HepG2 (cell line): ENCODE measurements around the gene KIF2B. TPM values are rescaled to one million over a fixed set of nuclear protein-coding genes. Genes with fewer than 3 reads are reported as not detected.

Source experiments
- ATAC-seq: fragments of 200-7000 bp; cut with Tn5 transposase; 3 replicates; pipeline ENCODE4 v1.9.1; 2020; ENCODE audit warnings: mild to moderate bottlenecking, moderate library complexity
- BruUV-seq: library from RNA; stranded (reverse); fragments of 400-500 nt; replicated peaks from 2 replicates; lab custom pipeline; 2021; lab: Mats Ljungman, UMichigan
- CTCF ChIA-PET: fragments of 300-600 bp; formaldehyde crosslinking; extraction: SDS; loops from one replicate; lab custom pipeline; 2021; ENCODE audit warnings: low total read pairs, inconsistent platforms, low intra/inter-chr PET ratio; lab: Yijun Ruan, JAX
- POLR2A ChIA-PET: fragments of 350-600 bp; sonication (Branson Sonifier 250); formaldehyde crosslinking; loops from one replicate; lab custom pipeline; 2020; ENCODE audit warnings: antibody characterized with exemption, inconsistent platforms; lab: Yijun Ruan, JAX
- DNase-seq: peaks from one replicate; pipeline ENCODE4 v3.0.0-alpha.2; 2015; ENCODE audit warnings: low spot score
- FAIRE-seq: peaks from 3 replicates; lab custom pipeline; 2011; peaks lifted over from hg19 to GRCh38; lab: Jason Lieb, UNC
- H2AFZ ChIP-seq: one replicate; pipeline ENCODE4 v1.6.1; 2011; ENCODE audit warnings: low read length, inconsistent platforms
- H3K27ac ChIP-seq: fragments of 300-600 bp; 3 replicates; pipeline ENCODE4 v1.8.0; 2011; ENCODE audit warnings: mixed run types, mild to moderate bottlenecking, mixed read lengths, low read length, inconsistent platforms; ENCODE audit not compliant: insufficient read depth; ENCODE audit errors: extremely low read length
- H3K27me3 ChIP-seq, 2 experiments: fragments of 200-600 bp in 1 of 2; 2 replicates in 1 of 2; 3 replicates in 1 of 2; pipeline versions ENCODE4 v1.6.0 to v1.8.0; 2011; ENCODE audit warnings: low read length in 2 of 2, mild to moderate bottlenecking in 2 of 2, moderate library complexity in 2 of 2, inconsistent platforms in 1 of 2; ENCODE audit not compliant: insufficient read depth in 2 of 2, control insufficient read depth in 1 of 2
- H3K36me3 ChIP-seq, 2 experiments: fragments of 200-600 bp in 1 of 2; replicated peaks in 1 of 2; 2 replicates in 1 of 2; 3 replicates in 1 of 2; pipeline versions ENCODE4 v1.5.1 to v1.8.0; 2011; ENCODE audit warnings: low read length in 2 of 2, inconsistent platforms in 1 of 2; ENCODE audit not compliant: insufficient read depth in 2 of 2, control insufficient read depth in 1 of 2
- H3K4me1 ChIP-seq: 2 replicates; pipeline ENCODE4 v1.5.1; 2012; ENCODE audit warnings: low read length, inconsistent platforms; ENCODE audit not compliant: insufficient read depth
- H3K4me2 ChIP-seq: 2 replicates; pipeline ENCODE4 v1.6.0; 2011; ENCODE audit warnings: low read depth, low read length, inconsistent platforms
- H3K4me3 ChIP-seq, 3 experiments: fragments of 200-600 bp in 1 of 3; sonication (generic), shearing (Covaris generic) in 1 of 3; replicated peaks in 1 of 3; 2 replicates each; pipeline ENCODE4 v1.5.1; 2011 to 2016; ENCODE audit warnings: low read length in 3 of 3, inconsistent platforms in 2 of 3, low read depth in 2 of 3, mild to moderate bottlenecking in 2 of 3, control low read depth in 1 of 3, mixed read lengths in 1 of 3; ENCODE audit not compliant: insufficient read depth in 1 of 3
- H3K79me2 ChIP-seq: one replicate; pipeline ENCODE4 v1.6.1; 2011; ENCODE audit warnings: low read length, inconsistent platforms; ENCODE audit not compliant: insufficient read depth
- H3K9ac ChIP-seq: 2 replicates; pipeline ENCODE4 v1.6.0; 2011; ENCODE audit warnings: mild to moderate bottlenecking, low read depth, low read length, inconsistent platforms; ENCODE audit not compliant: insufficient read depth
- H3K9me3 ChIP-seq: 2 replicates; pipeline ENCODE4 v1.5.1; 2012; ENCODE audit warnings: mild to moderate bottlenecking, low read length
- H4K20me1 ChIP-seq: 2 replicates; pipeline ENCODE4 v1.6.0; 2011; ENCODE audit warnings: inconsistent platforms, mild to moderate bottlenecking, low read length, moderate library complexity; ENCODE audit not compliant: insufficient read depth
- ADNP ChIP-seq: sonication (generic); formaldehyde crosslinking; IDR thresholded peaks from 2 replicates; pipeline ENCODE4 v1.4.0; 2020; ENCODE audit warnings: missing genetic modification reagents
- HMGA1 ChIP-seq: sonication (generic); formaldehyde crosslinking; conservative IDR thresholded peaks from 2 replicates; pipeline ENCODE4 v1.4.0; 2020; ENCODE audit warnings: missing genetic modification reagents
- REXO4 ChIP-seq: sonication (generic); formaldehyde crosslinking; IDR thresholded peaks from 2 replicates; pipeline ENCODE4 v1.8.0; 2022; ENCODE audit warnings: missing genetic modification reagents, mild to moderate bottlenecking, borderline replicate concordance
- SRSF1 ChIP-seq: fragments of 200-400 bp; formaldehyde crosslinking; optimal IDR thresholded peaks from 2 replicates; pipeline ENCODE3; 2017; ENCODE audit warnings: mild to moderate bottlenecking, low read depth, low read length, moderate library complexity
- WGBS: methylation state at CpG from one replicate; pipeline ENCODE4 v1.1.6; 2017; ENCODE audit warnings: low lambda C conversion rate; 5-methylcytosine and 5-hydroxymethylcytosine counted together
- in situ Hi-C: cut with HindIII; loops from 2 replicates; pipeline ENCODE4 v1.10.0; 2017; ENCODE audit warnings: low pct_unique_long_range_greater_than_20kb; ENCODE audit not compliant: extremely low pct_ligation_motif_present
- intact Hi-C: fragments of 100-400 bp; cut with micrococcal nuclease; formaldehyde crosslinking; loops from one replicate; pipeline ENCODE4 v1.10.0; 2022; ENCODE audit not compliant: unreplicated experiment
- polyA plus RNA-seq, 8 experiments: library from polyadenylated mRNA; depleted of rRNA in 3 of 8; stranded (reverse) in 7 of 8; unstranded in 1 of 8; fragments of >200 nt; fragmentation: Illumina TruSeq in 4 of 8; extraction: Trizol in 4 of 8; gene quantifications; 2 replicates each; pipeline versions ENCODE4 v1.2.1 to v1.2.3, GENCODE V29; 2011 to 2016; ENCODE audit warnings: low read depth in 4 of 8, missing spikeins in 1 of 8, mixed read lengths in 1 of 8; ENCODE audit not compliant: insufficient read depth in 1 of 8
- total RNA-seq, 5 experiments: library from RNA; depleted of rRNA; stranded (reverse); fragments of >200 nt; fragmentation: Illumina TruSeq; extraction: Trizol; gene quantifications; 2 replicates each; pipeline ENCODE4 v1.2.3, GENCODE V29; 2016; ENCODE audit warnings: low read depth in 1 of 5
- TF ChIP-seq, protein P1 (sequence below), 2 experiments: IDR thresholded peaks; 2 replicates each; pipeline ENCODE4 v1.6.1; 2011 to 2012; ENCODE audit warnings: low read length in 2 of 2, borderline replicate concordance in 1 of 2, low read depth in 1 of 2, mild to moderate bottlenecking in 1 of 2, moderate library complexity in 1 of 2
- TF ChIP-seq, protein P2 (sequence below): sonication (generic); formaldehyde crosslinking; IDR thresholded peaks from one replicate; pipeline ENCODE4 v1.5.1; 2020; ENCODE audit warnings: mild to moderate bottlenecking, missing genetic modification reagents; ENCODE audit errors: not compliant biosample characterization

The KIF2B gene
- total and polyA plus RNA-seq, 2 of the 13 experiments (the other 11 are each of a cell fraction or from before 2014, with no cell fraction given) = not detected

DNA sequence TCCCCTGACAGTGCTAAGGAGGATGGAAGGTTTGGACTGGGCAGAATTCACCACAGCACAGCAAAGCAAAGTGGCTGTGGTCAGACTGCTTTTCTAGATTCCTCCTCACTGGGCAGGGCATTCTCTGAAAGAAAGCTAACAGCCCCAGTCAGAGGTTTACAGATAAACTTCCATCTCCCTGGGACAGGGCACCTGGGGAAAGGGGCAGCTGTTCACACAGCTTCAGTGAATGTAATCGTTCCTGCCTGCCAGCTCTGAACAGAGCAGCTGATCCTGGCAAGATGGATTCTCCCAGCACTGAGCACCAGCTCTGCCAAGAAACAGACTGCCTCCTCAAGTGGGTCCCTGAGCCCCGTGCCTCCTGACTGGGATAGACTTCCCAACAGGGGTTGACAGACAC, 42.4 kb upstream of the KIF2B start:
- Histone ChIP-seq H3K4me2 (no peak overlapping the region), H3K9me3 (peaks cover 28% of the 10 kb centered on the region), H3K4me1 (no peaks in the 10 kb centered on the region)
- POLR2A ChIA-PET = no interaction called here
- intact Hi-C loops = no loop called here
- no CpG with 5 or more reads among the region's 2 CpGs for WGBS
- BruUV-seq = no TSS peak
- in situ Hi-C loops = loop anchor here (25.0 kb wide), 1 partner anchor 93 kb away; no protein-coding TSS in a partner anchor
- TF ChIP-seq HMGA1 (CRISPR knock-in tag) (no peak), SRSF1 (no peak), REXO4 (CRISPR knock-in tag) (no peak)
- TF ChIP-seq, all 625 proteins: peak for 0
- ATAC-seq (no peak), FAIRE-seq (no peak), DNase-seq (no peak)
- Histone ChIP-seq H3K9ac (no peak overlapping the region), H3K27me3 (no peaks in the 10 kb centered on the region), H3K27ac (no peak overlapping the region), H3K36me3 (no peaks in the 10 kb centered on the region), H3K79me2 (no peaks in the 10 kb centered on the region), H3K4me3 (no peak overlapping the region), H4K20me1 (no peaks in the 10 kb centered on the region), H2AFZ (no peak overlapping the region)
- CTCF ChIA-PET = no interaction called here

DNA sequence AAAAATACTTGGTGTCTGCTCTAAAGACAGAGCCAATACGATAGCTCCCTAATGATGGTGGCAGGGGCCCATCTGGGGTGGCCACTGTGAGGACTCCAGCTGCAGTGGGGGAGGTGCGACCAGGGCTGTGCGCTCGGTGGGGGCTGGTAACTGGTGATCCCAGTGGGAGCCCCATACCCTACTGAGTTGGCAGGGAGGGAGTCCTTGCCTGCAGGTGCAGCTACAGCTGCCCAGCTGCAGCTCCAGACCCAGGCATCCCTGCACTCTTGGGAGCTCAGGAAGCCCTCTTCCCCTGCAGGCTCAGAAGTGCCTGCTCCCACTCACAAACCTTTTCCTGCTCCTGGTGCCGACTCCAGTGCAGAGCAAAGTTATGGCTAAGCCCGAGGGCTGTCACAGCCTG, 31.2 kb upstream of the KIF2B start:
- H3K27ac ChIP-seq = no peak overlapping the region
- no TSS peak for BruUV-seq
- WGBS = 14% methylated on average over 3 of the region's 6 CpGs
- H4K20me1 ChIP-seq = no peaks in the 10 kb centered on the region
- H3K4me2 ChIP-seq = no peak overlapping the region
- H3K27me3 ChIP-seq = no peaks in the 10 kb centered on the region
- no peak overlapping the region for H2AFZ ChIP-seq
- H3K36me3 ChIP-seq = no peaks in the 10 kb centered on the region
- ChIA-PET CTCF (no interaction called here), POLR2A (no interaction called here)
- intact Hi-C loops (no loop called here), in situ Hi-C loops (loop anchor here (25.0 kb wide), 1 partner anchor 104 kb away; no protein-coding TSS in a partner anchor)
- H3K79me2 ChIP-seq = no peaks in the 10 kb centered on the region
- no peak; the same call in 2 of the 3 replicates for ATAC-seq
- H3K4me1 ChIP-seq = no peaks in the 10 kb centered on the region
- 0 out of 2 replicates have a peak, but pooled peaks cover 12% of the 10 kb centered on the region for H3K9me3 ChIP-seq
- no peak for FAIRE-seq
- H3K9ac ChIP-seq = no peak overlapping the region
- no peak overlapping the region for H3K4me3 ChIP-seq
- DNase-seq = no peak
- TF ChIP-seq, protein P1, sequence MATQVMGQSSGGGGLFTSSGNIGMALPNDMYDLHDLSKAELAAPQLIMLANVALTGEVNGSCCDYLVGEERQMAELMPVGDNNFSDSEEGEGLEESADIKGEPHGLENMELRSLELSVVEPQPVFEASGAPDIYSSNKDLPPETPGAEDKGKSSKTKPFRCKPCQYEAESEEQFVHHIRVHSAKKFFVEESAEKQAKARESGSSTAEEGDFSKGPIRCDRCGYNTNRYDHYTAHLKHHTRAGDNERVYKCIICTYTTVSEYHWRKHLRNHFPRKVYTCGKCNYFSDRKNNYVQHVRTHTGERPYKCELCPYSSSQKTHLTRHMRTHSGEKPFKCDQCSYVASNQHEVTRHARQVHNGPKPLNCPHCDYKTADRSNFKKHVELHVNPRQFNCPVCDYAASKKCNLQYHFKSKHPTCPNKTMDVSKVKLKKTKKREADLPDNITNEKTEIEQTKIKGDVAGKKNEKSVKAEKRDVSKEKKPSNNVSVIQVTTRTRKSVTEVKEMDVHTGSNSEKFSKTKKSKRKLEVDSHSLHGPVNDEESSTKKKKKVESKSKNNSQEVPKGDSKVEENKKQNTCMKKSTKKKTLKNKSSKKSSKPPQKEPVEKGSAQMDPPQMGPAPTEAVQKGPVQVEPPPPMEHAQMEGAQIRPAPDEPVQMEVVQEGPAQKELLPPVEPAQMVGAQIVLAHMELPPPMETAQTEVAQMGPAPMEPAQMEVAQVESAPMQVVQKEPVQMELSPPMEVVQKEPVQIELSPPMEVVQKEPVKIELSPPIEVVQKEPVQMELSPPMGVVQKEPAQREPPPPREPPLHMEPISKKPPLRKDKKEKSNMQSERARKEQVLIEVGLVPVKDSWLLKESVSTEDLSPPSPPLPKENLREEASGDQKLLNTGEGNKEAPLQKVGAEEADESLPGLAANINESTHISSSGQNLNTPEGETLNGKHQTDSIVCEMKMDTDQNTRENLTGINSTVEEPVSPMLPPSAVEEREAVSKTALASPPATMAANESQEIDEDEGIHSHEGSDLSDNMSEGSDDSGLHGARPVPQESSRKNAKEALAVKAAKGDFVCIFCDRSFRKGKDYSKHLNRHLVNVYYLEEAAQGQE (IDR thresholded peaks at IDR 0.05; ENCODE audit: borderline replicate concordance in 1 of 2, low read depth in 1 of 2, low read length in 2 of 2) = no peak
- no peak for TF ChIP-seq ADNP (CRISPR knock-in tag)
- TF ChIP-seq, protein P2, sequence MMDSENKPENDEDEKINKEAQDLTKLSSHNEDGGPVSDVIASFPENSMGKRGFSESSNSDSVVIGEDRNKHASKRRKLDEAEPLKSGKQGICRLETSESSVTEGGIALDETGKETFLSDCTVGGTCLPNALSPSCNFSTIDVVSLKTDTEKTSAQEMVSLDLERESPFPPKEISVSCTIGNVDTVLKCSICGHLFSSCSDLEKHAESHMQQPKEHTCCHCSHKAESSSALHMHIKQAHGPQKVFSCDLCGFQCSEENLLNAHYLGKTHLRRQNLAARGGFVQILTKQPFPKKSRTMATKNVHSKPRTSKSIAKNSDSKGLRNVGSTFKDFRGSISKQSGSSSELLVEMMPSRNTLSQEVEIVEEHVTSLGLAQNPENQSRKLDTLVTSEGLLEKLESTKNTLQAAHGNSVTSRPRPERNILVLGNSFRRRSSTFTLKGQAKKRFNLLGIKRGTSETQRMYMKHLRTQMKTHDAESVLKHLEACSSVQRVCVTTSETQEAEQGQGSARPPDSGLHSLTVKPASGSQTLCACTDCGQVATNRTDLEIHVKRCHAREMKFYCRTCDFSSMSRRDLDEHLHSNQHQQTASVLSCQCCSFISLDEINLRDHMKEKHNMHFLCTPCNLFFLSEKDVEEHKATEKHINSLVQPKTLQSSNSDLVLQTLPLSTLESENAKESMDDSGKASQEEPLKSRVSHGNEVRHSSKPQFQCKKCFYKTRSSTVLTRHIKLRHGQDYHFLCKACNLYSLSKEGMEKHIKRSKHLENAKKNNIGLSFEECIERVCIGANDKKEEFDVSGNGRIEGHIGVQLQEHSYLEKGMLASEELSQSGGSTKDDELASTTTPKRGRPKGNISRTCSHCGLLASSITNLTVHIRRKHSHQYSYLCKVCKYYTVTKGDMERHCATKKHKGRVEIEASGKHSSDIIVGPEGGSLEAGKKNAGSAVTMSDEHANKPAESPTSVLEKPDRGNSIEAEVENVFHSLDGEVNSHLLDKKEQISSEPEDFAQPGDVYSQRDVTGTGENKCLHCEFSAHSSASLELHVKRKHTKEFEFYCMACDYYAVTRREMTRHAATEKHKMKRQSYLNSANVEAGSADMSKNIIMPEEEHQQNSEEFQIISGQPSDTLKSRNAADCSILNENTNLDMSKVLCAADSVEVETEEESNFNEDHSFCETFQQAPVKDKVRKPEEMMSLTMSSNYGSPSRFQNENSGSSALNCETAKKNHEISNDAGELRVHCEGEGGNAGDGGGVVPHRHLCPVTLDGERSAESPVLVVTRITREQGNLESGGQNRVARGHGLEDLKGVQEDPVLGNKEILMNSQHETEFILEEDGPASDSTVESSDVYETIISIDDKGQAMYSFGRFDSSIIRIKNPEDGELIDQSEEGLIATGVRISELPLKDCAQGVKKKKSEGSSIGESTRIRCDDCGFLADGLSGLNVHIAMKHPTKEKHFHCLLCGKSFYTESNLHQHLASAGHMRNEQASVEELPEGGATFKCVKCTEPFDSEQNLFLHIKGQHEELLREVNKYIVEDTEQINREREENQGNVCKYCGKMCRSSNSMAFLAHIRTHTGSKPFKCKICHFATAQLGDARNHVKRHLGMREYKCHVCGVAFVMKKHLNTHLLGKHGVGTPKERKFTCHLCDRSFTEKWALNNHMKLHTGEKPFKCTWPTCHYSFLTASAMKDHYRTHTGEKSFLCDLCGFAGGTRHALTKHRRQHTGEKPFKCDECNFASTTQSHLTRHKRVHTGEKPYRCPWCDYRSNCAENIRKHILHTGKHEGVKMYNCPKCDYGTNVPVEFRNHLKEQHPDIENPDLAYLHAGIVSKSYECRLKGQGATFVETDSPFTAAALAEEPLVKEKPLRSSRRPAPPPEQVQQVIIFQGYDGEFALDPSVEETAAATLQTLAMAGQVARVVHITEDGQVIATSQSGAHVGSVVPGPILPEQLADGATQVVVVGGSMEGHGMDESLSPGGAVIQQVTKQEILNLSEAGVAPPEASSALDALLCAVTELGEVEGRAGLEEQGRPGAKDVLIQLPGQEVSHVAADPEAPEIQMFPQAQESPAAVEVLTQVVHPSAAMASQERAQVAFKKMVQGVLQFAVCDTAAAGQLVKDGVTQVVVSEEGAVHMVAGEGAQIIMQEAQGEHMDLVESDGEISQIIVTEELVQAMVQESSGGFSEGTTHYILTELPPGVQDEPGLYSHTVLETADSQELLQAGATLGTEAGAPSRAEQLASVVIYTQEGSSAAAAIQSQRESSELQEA = no peak
